PC-3 (cell line): ENCODE results near the gene DHX30. TPM values are rescaled to one million over a fixed set of nuclear protein-coding genes. Genes with fewer than 3 reads are reported as not detected.

Experiments
- ATAC-seq: fragments of 200-7000 bp; cut with Tn5 transposase; 2 replicates; pipeline ENCODE4 v1.9.1; 2020; ENCODE audit warnings: mild to moderate bottlenecking, moderate library complexity
- BruUV-seq: library from RNA; stranded (reverse); fragments of 400-500 nt; replicated peaks from 2 replicates; lab custom pipeline; 2021; lab: Mats Ljungman, UMichigan
- CTCF ChIA-PET: fragments of 300-600 bp; sonication (Branson Sonifier 250); formaldehyde crosslinking; loops from one replicate; lab custom pipeline; 2022; ENCODE audit warnings: antibody characterized with exemption; lab: Charles Lee
- POLR2A ChIA-PET: fragments of 300-600 bp; sonication (Branson Sonifier 250); formaldehyde crosslinking; loops from one replicate; lab custom pipeline; 2022; ENCODE audit warnings: antibody characterized with exemption; ENCODE audit not compliant: unreplicated experiment; lab: Charles Lee
- DNase-seq: peaks from one replicate; pipeline ENCODE4 v3.0.0-alpha.2; 2015
- H2AFZ ChIP-seq: fragments of 300-600 bp; sonication (generic); 2 replicates; pipeline ENCODE4 v1.6.0; 2016; ENCODE audit warnings: antibody characterized with exemption, low read length
- H3F3A ChIP-seq: fragments of 300-600 bp; sonication (generic); one replicate; pipeline ENCODE4 v1.6.0; 2017; ENCODE audit warnings: antibody characterized with exemption, low read length, control low read depth, mild to moderate bottlenecking; ENCODE audit not compliant: unreplicated experiment
- H3K27ac ChIP-seq: fragments of 300-600 bp; sonication (generic); 2 replicates; pipeline ENCODE4 v1.5.1; 2016; ENCODE audit warnings: mild to moderate bottlenecking, low read length
- H3K27me3 ChIP-seq: fragments of 300-600 bp; sonication (generic); 2 replicates; pipeline ENCODE4 v1.6.1; 2016; ENCODE audit warnings: low read length, mixed read lengths
- H3K36me3 ChIP-seq: fragments of 300-600 bp; sonication (generic); 2 replicates; pipeline ENCODE4 v1.6.1; 2016; ENCODE audit warnings: low read depth, mixed run types, low read length, mixed read lengths
- H3K4me1 ChIP-seq: fragments of 300-600 bp; sonication (generic); 2 replicates; pipeline ENCODE4 v1.5.1; 2016; ENCODE audit warnings: low read length; ENCODE audit not compliant: insufficient read depth
- H3K4me2 ChIP-seq: fragments of 300-600 bp; sonication (generic); 2 replicates; pipeline ENCODE4 v1.6.0; 2016; ENCODE audit warnings: low read length
- H3K4me3 ChIP-seq: fragments of 300-600 bp; sonication (generic); 2 replicates; pipeline ENCODE4 v1.5.1; 2016; ENCODE audit warnings: mild to moderate bottlenecking, low read length, mixed read lengths
- H3K79me2 ChIP-seq: fragments of 300-600 bp; sonication (generic); 2 replicates; pipeline ENCODE4 v1.6.1; 2017; ENCODE audit warnings: low read length, mixed read lengths
- H3K9ac ChIP-seq: fragments of 300-600 bp; sonication (generic); 2 replicates; pipeline ENCODE4 v1.6.0; 2016; ENCODE audit warnings: mild to moderate bottlenecking, low read length
- H3K9me2 ChIP-seq: fragments of 300-600 bp; sonication (generic); replicated peaks from 2 replicates; pipeline ENCODE4 v1.6.1; 2016; ENCODE audit warnings: mixed run types, low read length, mixed read lengths
- H3K9me3 ChIP-seq: fragments of 300-600 bp; sonication (generic); 2 replicates; pipeline ENCODE4 v1.6.1; 2016; ENCODE audit warnings: low read length, mixed read lengths
- H4K20me1 ChIP-seq: fragments of 300-600 bp; sonication (generic); 2 replicates; pipeline ENCODE4 v1.6.1; 2016; ENCODE audit warnings: low read length, mixed read lengths
- CTCF ChIP-seq: fragments of 300-600 bp; sonication (generic); conservative IDR thresholded peaks from 2 replicates; pipeline ENCODE4 v1.5.1; 2017; ENCODE audit warnings: antibody characterized with exemption, low read depth, mild to moderate bottlenecking, low read length
- EZH2 ChIP-seq: fragments of 300-600 bp; sonication (generic); IDR thresholded peaks from one replicate; pipeline ENCODE4 v1.6.1; 2017; ENCODE audit warnings: antibody characterized with exemption, mild to moderate bottlenecking, low read length; ENCODE audit not compliant: unreplicated experiment
- EZH2phosphoT487 ChIP-seq: fragments of 300-600 bp; sonication (generic); IDR thresholded peaks from 2 replicates; pipeline ENCODE4 v1.6.1; 2018; ENCODE audit warnings: mild to moderate bottlenecking, antibody characterized with exemption, low read length, borderline replicate concordance
- intact Hi-C: fragments of 100-400 bp; cut with micrococcal nuclease; formaldehyde crosslinking; loops from 2 replicates; pipeline ENCODE4 v1.9.0; 2023
- total RNA-seq: library from RNA; depleted of rRNA; stranded (reverse); fragments of >200 nt; gene quantifications from 2 replicates; pipeline ENCODE4 v1.2.3, GENCODE V29; 2014

Gene DHX30
- total RNA-seq, 1 experiment from 2014 or later, result 152 TPM

GRCh38 chr3:47799733-47800132, 3.2 kb upstream of the DHX30 start:
- intact Hi-C loops, result loop anchor here (5.0 kb wide), 1 partner anchor 287 kb away; the partner anchor contains the start of gene ELP6
- Histone ChIP-seq H2AFZ (no peak overlapping the region), H3K9ac (no peak overlapping the region), H3K4me1 (peaks cover 17% of the 10 kb centered on the region; the same call in 1 of the 2 replicates), H3K27ac (no peak overlapping the region), H3K9me3 (no peaks in the 10 kb centered on the region), H3K4me2 (no peak overlapping the region), H3K79me2 (peaks cover 15% of the 10 kb centered on the region), H3K9me2 (no peaks in the 10 kb centered on the region), H3K4me3 (no peak overlapping the region), H3K27me3 (no peaks in the 10 kb centered on the region), H3F3A (no peaks in the 10 kb centered on the region), H4K20me1 (no peaks in the 10 kb centered on the region), H3K36me3 (no peaks in the 10 kb centered on the region)
- ChIA-PET POLR2A (no interaction called here), CTCF (no interaction called here)
- no TSS peak for BruUV-seq
- ATAC-seq, result no peak
- TF ChIP-seq EZH2phosphoT487 (no peak), CTCF (peak; percentile 53), EZH2 (no peak)
- peak; percentile 21 for DNase-seq

GRCh38 chr3:47803480-47804025, 615 bp downstream of the DHX30 start:
- TF ChIP-seq EZH2 (no peak), CTCF (no peak), EZH2phosphoT487 (no peak)
- Histone ChIP-seq H3K27ac (peak overlapping the region; percentile 84), H2AFZ (peak overlapping the region; percentile 99), H3K4me2 (peak overlapping the region; percentile 98), H3K9me3 (no peaks in the 10 kb centered on the region), H3K4me3 (peak overlapping the region; percentile 96), H3F3A (no peaks in the 10 kb centered on the region), H3K79me2 (peaks cover 20% of the 10 kb centered on the region), H3K4me1 (peaks cover 17% of the 10 kb centered on the region; the same call in 1 of the 2 replicates), H3K9me2 (no peaks in the 10 kb centered on the region), H4K20me1 (no peaks in the 10 kb centered on the region), H3K9ac (peak overlapping the region; percentile 87), H3K27me3 (no peaks in the 10 kb centered on the region), H3K36me3 (no peaks in the 10 kb centered on the region; the same call in 1 of the 2 replicates)
- ChIA-PET POLR2A (no interaction called here), CTCF (no interaction called here)
- no peak for DNase-seq
- BruUV-seq, result TSS peak; percentile 47
- intact Hi-C loops, result loop anchor here (5.0 kb wide), 1 partner anchor 291 kb away; the partner anchor contains the start of gene ELP6
- no peak for ATAC-seq

DNA sequence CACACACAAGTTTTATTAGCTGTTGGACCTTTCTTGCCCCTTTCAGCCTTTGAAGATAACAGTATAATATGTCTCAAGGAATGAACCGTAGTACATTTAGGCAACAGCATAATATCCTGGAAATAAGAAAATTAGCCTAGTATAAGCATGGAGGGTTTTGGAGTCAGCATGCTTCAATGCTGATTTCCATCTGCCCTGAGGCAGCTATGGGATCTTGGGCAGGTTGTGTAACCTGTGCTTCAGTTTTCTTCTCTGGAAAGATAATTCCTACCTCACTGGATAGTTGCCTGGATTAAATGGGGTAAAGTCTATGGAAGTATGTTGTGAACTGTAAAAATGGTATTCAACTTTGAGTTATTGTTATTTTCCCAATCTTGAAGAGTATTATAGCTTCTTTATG, 1.6 kb downstream of the DHX30 start:
- Histone ChIP-seq H3K9ac (no peak overlapping the region), H3K4me1 (peaks cover 17% of the 10 kb centered on the region; the same call in 1 of the 2 replicates), H3K9me2 (no peaks in the 10 kb centered on the region), H3K27me3 (no peaks in the 10 kb centered on the region), H2AFZ (no peak overlapping the region), H4K20me1 (no peaks in the 10 kb centered on the region), H3K4me3 (peak overlapping the region; percentile 96; the same call in 1 of the 2 replicates), H3K9me3 (no peaks in the 10 kb centered on the region), H3K79me2 (peaks cover 20% of the 10 kb centered on the region), H3K27ac (no peak overlapping the region), H3F3A (no peaks in the 10 kb centered on the region), H3K36me3 (no peaks in the 10 kb centered on the region; the same call in 1 of the 2 replicates), H3K4me2 (peak overlapping the region; percentile 98)
- TF ChIP-seq EZH2, result no peak
- TF ChIP-seq EZH2phosphoT487, result no peak
- TF ChIP-seq CTCF, result no peak
- DNase-seq (peak; percentile 23), ATAC-seq (no peak)
- POLR2A ChIA-PET, result no interaction called here
- CTCF ChIA-PET, result interaction anchor here (0.5 kb wide), 1 partner anchor 19 kb away, joined by 8 read pairs; no protein-coding TSS in a partner anchor
- no TSS peak for BruUV-seq
- intact Hi-C loops, result loop anchor here (5.0 kb wide), 1 partner anchor 292 kb away; the partner anchor contains the start of gene ELP6
